ENCODE results near the gene TINAGL1.

GRCh38 chr1:31628931-31629556 is 52.7 kb downstream of the TINAGL1 start:
- TF ChIP-seq CTCF (conservative IDR thresholded peaks at IDR 0.05; ENCODE audit: low read length) (no peak), EZH2phosphoT487 (IDR thresholded peaks at IDR 0.05; ENCODE audit: borderline replicate concordance) (no peak)
